Activated B cell treated with CpG ODN at 0.5 μM for 24 hours (primary cell): Measurements from ENCODE around the gene KLHL11. TPM values are rescaled to one million over a fixed set of nuclear protein-coding genes. Genes with fewer than 3 reads are reported as not detected.
A peak's percentile ranks its signal among the peaks of the same experiment; 100 is the strongest.

Experiments used
- ATAC-seq: fragments of 200-7000 bp; cut with Tn5 transposase; one replicate; pipeline ENCODE4 v1.10.0; 2021; ENCODE audit warnings: low read depth, mild to moderate bottlenecking, moderate library complexity
- CTCF ChIA-PET: fragments of 350-600 bp; sonication (Branson Sonifier 250); formaldehyde crosslinking; loops from one replicate; lab custom pipeline; 2021; ENCODE audit warnings: antibody characterized with exemption; lab: Charles Lee
- POLR2A ChIA-PET: fragments of 350-600 bp; sonication (Branson Sonifier 250); formaldehyde crosslinking; loops from one replicate; lab custom pipeline; 2021; ENCODE audit warnings: antibody characterized with exemption; lab: Charles Lee
- DNase-seq: peaks from one replicate; pipeline ENCODE4 v3.0.0; 2022
- H3K27ac Mint-ChIP-seq: one replicate; pipeline ENCODE4 v1.8.0; 2020; ENCODE audit warnings: mixed read lengths
- H3K27me3 Mint-ChIP-seq: one replicate; pipeline ENCODE4 v1.8.0; 2021; ENCODE audit warnings: mixed read lengths
- H3K36me3 Mint-ChIP-seq: one replicate; pipeline ENCODE4 v1.8.0; 2021; ENCODE audit warnings: low read depth, mixed read lengths
- H3K4me1 Mint-ChIP-seq: one replicate; pipeline ENCODE4 v1.8.0; 2021; ENCODE audit warnings: mixed read lengths
- H3K4me3 Mint-ChIP-seq: one replicate; pipeline ENCODE4 v1.8.0; 2020; ENCODE audit warnings: mild to moderate bottlenecking, mixed read lengths
- H3K9me3 Mint-ChIP-seq: one replicate; pipeline ENCODE4 v1.8.0; 2020; ENCODE audit warnings: mixed read lengths
- intact Hi-C: fragments of 100-400 bp; cut with micrococcal nuclease; formaldehyde crosslinking; loops from one replicate; pipeline ENCODE4 v1.15.1; 2024
- total RNA-seq: library from RNA; stranded (reverse); gene quantifications from 2 replicates; pipeline ENCODE4 v1.2.3, GENCODE V29; 2022
- TF ChIP-seq, protein P1 (sequence below): fragments of 200-600 bp; IDR thresholded peaks from one replicate; pipeline ENCODE4 v1.8.0; 2022; ENCODE audit warnings: antibody characterized with exemption, mild to moderate bottlenecking

Gene KLHL11
- total RNA-seq, 1 donor from 2014 or later = 17.3 TPM

DNA sequence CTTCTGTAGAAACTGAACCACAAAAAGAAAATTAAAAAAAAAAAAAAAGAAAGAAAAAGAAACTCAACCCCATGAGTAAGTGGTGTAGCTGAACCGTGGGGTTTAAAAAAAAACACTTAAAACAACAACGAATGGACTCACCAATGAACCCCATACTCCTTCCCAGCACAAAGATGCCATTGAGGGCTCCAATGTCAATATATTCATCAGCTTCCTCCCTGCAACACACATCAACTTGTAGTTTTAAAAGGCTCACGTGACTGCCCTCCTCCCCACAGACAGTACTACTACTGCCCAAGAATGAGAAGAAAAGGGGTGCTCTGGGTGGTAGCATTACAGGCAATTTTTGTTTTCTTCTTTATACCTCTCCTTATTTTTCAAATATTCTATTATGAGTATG is 3.3 kb upstream of the KLHL11 start:
- no peak overlapping the region for H3K27ac Mint-ChIP-seq
- ATAC-seq (no peak), DNase-seq (no peak)
- no peak overlapping the region for H3K4me3 Mint-ChIP-seq
- TF ChIP-seq, protein P1, sequence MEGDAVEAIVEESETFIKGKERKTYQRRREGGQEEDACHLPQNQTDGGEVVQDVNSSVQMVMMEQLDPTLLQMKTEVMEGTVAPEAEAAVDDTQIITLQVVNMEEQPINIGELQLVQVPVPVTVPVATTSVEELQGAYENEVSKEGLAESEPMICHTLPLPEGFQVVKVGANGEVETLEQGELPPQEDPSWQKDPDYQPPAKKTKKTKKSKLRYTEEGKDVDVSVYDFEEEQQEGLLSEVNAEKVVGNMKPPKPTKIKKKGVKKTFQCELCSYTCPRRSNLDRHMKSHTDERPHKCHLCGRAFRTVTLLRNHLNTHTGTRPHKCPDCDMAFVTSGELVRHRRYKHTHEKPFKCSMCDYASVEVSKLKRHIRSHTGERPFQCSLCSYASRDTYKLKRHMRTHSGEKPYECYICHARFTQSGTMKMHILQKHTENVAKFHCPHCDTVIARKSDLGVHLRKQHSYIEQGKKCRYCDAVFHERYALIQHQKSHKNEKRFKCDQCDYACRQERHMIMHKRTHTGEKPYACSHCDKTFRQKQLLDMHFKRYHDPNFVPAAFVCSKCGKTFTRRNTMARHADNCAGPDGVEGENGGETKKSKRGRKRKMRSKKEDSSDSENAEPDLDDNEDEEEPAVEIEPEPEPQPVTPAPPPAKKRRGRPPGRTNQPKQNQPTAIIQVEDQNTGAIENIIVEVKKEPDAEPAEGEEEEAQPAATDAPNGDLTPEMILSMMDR = no peak
- no peaks in the 10 kb centered on the region for H3K27me3 Mint-ChIP-seq
- peaks cover 3% of the 10 kb centered on the region for H3K4me1 Mint-ChIP-seq
- intact Hi-C loops = loop anchor here (5.0 to 10.0 kb wide), 3 partner anchors 49 to 1526 kb away; partner anchors contain the start of genes ACLY, ARL4D and HAP1
- H3K9me3 Mint-ChIP-seq = no peaks in the 10 kb centered on the region
- ChIA-PET CTCF (no interaction called here), POLR2A (interaction anchor here (0.7 kb wide), 1 partner anchor 43 kb away, joined by 7 read pairs; no protein-coding TSS in a partner anchor)
- peaks cover 65% of the 10 kb centered on the region for H3K36me3 Mint-ChIP-seq

- TF ChIP-seq, protein P1 = no peak
- POLR2A ChIA-PET = interaction anchor here (1.2 to 2.1 kb wide), 10 partner anchors 14 to 523 kb away, joined by 3 to 23 read pairs (median 6); partner anchors contain the start of genes ACLY, CNP, EIF1 and JUP
- Mint-ChIP-seq H3K9me3 (no peaks in the 10 kb centered on the region), H3K4me3 (no peak overlapping the region), H3K36me3 (peaks cover 36% of the 10 kb centered on the region), H3K27ac (peak overlapping the region; percentile 87), H3K27me3 (no peaks in the 10 kb centered on the region), H3K4me1 (peaks cover 15% of the 10 kb centered on the region)
- no peak for ATAC-seq
- DNase-seq = no peak
- intact Hi-C loops = loop anchor here (1.0 to 10.0 kb wide), 7 partner anchors 52 to 1529 kb away; partner anchors contain the start of genes ACLY, ARL4D, CNP and HAP1
- CTCF ChIA-PET = interaction anchor here (1.5 to 2.1 kb wide), 2 partner anchors 11 to 54 kb away, joined by 4 to 7 read pairs; partner anchors contain the start of gene P3H4
These were observed 322 bp upstream of the KLHL11 start for GRCh38 chr17:41865596-41865893.

- H3K27me3 Mint-ChIP-seq = no peaks in the 10 kb centered on the region
- H3K4me3 Mint-ChIP-seq = no peak overlapping the region
- intact Hi-C loops = loop anchor here (2.0 to 10.0 kb wide), 4 partner anchors 54 to 1530 kb away; partner anchors contain the start of genes ARL4D, HAP1, JUP and P3H4
- H3K27ac Mint-ChIP-seq = no peak overlapping the region
- H3K36me3 Mint-ChIP-seq = peaks cover 25% of the 10 kb centered on the region
- peaks cover 22% of the 10 kb centered on the region for H3K4me1 Mint-ChIP-seq
- TF ChIP-seq, protein P1 = no peak
- ChIA-PET POLR2A (interaction anchor here (1.0 to 2.1 kb wide), 13 partner anchors 15 to 524 kb away, joined by 3 to 23 read pairs (median 6); partner anchors contain the start of genes ACLY, CNP, EIF1 and JUP), CTCF (interaction anchor here (1.5 to 2.1 kb wide), 2 partner anchors 10 to 53 kb away, joined by 4 to 7 read pairs; partner anchors contain the start of gene P3H4)
- no peaks in the 10 kb centered on the region for H3K9me3 Mint-ChIP-seq
- peak; percentile 55 for DNase-seq
- no peak for ATAC-seq
These were observed 756 bp downstream of the KLHL11 start for GRCh38 chr17:41864498-41864835.

GRCh38 chr17:41863074-41863848 is 2.0 kb downstream of the KLHL11 start:
- Mint-ChIP-seq H3K4me3 (no peak overlapping the region), H3K27ac (no peak overlapping the region), H3K4me1 (peaks cover 24% of the 10 kb centered on the region), H3K27me3 (no peaks in the 10 kb centered on the region), H3K36me3 (peaks cover 13% of the 10 kb centered on the region), H3K9me3 (no peaks in the 10 kb centered on the region)
- intact Hi-C loops = loop anchor here (10.0 kb wide), 2 partner anchors 128 to 1532 kb away; partner anchors contain the start of genes ARL4D and HAP1
- TF ChIP-seq, protein P1 = no peak
- ChIA-PET POLR2A (interaction anchor here (0.6 to 1.9 kb wide), 5 partner anchors 10 to 174 kb away, joined by 3 to 9 read pairs (median 3); partner anchors contain the start of gene P3H4), CTCF (interaction anchor here (2.1 kb wide), 1 partner anchor 52 kb away, joined by 7 read pairs; the partner anchor contains the start of gene P3H4)
- no peak for ATAC-seq
- DNase-seq = no peak
